HG03039 (cell line): ENCODE measurements around the gene SLC35B2.
A peak's percentile ranks its signal among the peaks of the same experiment; 100 is the strongest.

ENCODE experiments used
- ATAC-seq: cut with Tn5 transposase; IDR thresholded peaks from one replicate; pipeline ENCODE4 v1.9.1; 2021; ENCODE audit warnings: mild to moderate bottlenecking, moderate library complexity; ENCODE audit not compliant: unreplicated experiment

Gene SLC35B2

DNA sequence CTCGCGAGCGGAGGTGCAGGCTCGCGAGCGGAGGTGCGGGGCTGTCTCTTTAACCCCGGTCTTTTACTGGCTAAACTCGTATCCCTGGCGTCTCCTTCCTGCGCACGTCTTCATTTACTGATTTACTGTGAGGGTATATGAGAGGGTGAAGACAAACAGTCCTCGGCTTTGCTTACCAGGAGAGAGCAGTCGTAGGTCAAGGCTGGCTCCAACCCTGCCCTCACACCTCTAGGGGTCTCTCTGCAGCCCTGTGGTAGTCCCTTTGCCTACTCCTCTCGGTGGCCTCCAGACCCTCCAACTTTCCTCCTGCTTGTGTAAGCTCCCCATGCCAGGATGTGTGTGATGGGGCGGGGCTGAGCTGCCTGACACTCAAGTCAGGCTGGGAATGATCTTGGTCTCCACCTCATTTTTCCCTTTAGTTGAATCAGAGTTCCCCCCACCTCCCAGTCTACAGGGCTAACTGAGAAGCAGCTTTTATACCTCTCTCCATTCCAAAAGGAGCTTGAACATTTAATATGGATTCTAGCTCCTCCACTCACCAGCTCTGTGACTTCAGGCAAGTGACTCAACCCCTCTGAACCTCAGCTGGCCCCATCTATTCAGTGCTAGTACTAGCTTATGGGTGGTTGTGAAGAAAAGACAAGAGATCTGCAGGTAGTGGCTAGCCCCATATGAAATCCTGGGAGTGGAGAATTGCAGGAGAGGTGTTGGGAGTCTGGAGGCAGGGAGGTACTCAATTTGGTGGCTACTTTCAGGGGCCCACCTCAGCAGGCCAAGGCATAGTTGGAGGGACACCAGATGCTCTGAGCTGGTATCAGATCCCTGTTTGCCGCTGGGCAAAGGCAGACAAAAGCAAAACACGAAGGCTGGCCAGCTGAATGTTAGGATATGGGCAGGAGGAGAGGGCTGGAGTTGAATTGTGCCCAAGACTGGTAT lies 33.0 kb downstream of the SLC35B2 start:
- ATAC-seq, result no peak

DNA sequence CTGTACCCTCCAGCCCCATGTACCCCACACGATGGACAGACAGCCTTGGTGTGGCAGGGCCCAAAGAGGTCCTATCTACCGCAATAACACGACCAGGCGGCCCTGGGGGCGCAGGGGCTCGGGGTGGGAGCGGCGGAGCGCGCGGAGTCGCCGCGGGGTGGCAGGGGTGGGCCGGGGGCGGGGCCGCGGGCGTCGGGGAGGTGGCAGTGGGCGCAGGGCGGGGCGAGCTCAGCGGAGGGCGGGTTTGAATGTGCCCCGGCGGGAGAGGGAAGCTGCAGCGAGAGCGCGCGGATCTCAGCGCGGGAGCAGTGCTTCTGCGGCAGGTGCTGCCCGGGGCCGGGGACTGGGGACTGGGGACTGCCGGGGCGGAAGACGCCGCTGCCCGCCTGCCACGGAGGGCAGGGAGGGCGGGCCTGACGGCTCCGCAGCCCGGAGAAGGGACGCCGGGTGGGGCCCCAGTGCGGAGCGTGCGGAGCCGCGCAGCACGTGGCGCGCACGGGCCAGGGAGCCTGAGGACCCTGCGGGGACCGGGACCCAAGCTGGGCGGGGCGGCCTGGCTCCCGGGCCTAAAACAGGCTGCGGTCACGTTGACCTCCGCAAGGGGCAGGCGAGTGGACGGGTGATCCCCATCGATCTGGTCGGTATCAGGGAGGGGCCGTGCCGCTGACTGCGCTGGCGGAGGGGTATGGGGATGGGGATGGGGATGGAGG lies 33.9 kb downstream of the SLC35B2 start, which contains the start of gene SLC29A1:
Gene SLC29A1, plus strand, starts transcription at position 277 of the 710 bp plus-strand sequence. CDS start 3,719 bp downstream, outside the sequence.
- ATAC-seq, result no peak

DNA sequence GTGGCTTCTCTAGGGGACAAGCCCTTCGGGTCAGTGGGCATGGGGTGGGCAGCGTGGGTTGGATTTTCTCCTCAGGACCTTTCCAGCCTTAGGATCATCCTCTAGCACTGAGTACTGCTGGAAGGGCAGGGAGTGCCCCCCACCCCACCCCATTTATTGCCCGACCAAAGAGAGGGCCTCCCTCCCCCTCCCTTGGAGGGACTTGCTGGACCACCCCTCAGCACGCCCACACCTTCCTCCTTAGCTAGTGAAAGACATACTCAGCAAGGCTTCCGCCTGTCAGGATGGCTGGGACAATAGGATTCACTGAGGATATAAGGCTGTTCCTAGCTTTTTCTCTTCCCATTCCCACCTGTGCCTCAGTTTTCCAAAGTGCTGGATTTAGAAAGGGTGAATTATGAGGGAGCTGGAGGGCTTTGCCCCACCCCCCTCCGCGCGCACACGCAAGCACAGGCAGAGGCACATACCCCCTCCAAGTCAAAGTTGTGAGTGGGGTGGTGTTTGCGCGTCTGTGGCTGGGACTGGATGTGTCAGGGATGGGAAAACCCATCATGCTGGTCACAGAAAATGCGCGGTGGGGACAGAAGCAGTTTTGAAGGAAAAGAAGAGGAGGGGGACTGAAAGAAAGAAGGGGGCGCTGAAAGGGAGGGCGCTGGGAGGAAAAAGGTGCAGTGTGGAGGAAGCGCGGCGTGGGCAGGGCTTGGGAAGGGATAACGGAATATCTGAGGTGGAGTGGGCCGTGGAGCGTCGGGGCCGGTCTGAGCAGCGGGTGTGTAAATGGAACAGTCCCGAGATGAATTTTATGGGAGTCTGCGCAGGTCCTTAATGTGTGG lies 34.6 kb downstream of the SLC35B2 start:
- no peak for ATAC-seq

DNA sequence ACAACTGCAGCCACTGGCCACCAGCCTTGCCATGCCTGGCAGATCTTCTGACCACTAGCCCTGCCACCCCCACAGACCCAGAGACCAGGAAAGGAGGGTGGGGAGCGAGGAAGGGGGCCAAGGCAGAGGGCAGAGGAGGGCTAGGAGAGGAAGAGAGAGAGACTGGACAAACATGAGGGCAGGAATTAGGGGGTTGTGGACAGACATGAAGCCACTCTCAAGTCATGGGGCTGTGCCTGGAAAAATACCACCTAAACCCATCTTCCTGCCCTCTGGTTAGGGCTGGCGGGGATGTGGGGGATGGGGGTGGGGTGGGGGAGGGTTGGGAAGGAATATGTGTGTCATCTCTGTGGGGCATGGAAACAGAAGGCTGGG lies 35.4 kb downstream of the SLC35B2 start:
- no peak for ATAC-seq

DNA sequence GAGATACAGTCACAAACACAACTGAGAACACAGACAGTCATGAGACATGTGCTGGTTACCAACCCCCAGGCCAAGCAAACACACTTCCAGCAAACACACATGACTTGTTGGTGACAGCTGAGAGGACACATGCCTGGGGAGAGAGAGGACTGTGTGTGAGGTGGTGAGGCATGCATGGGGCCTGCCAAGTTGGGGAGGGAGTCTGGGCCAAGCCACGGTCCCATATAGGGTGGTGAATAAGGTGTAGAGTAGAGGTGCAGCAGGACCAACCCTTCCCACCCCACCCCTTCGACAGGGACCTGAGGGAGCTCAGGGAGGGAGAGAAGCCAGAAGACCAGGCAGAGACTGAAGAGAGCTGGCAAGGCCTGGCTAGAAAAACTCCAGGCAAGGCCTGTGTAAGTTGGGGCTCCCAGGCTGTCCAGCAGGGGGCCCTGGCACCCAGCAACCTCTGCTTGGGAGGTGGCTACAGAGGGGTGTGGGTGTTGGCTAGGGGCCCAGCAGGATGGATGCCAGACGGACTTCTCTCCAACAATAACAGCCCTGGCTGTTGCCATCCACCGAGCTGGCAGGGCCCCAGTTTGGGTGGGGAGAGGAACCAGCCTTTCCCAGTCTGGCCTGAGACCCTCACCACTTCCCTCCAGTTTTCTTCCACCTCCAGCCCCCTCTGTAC lies 35.9 kb downstream of the SLC35B2 start:
- peak; percentile 36 for ATAC-seq

DNA sequence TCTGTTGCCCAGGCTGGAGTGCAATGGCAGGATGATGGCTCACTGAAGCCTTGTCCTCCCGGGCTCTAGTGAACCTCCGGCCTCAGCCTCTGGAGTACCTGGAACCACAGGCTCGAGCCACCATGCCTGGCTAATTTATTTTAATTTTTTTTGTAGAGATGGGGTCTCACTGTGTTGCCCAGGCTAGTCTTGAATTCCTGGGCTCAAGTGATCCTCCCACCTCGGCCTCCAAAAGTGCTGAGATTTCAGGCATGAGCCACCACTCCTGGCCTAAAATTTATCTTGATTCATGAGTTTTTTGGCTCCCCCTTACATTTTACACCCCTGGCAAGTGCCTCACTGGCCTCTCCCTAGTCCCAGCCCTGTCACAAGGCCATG lies 36.4 kb downstream of the SLC35B2 start:
- ATAC-seq, result no peak

DNA sequence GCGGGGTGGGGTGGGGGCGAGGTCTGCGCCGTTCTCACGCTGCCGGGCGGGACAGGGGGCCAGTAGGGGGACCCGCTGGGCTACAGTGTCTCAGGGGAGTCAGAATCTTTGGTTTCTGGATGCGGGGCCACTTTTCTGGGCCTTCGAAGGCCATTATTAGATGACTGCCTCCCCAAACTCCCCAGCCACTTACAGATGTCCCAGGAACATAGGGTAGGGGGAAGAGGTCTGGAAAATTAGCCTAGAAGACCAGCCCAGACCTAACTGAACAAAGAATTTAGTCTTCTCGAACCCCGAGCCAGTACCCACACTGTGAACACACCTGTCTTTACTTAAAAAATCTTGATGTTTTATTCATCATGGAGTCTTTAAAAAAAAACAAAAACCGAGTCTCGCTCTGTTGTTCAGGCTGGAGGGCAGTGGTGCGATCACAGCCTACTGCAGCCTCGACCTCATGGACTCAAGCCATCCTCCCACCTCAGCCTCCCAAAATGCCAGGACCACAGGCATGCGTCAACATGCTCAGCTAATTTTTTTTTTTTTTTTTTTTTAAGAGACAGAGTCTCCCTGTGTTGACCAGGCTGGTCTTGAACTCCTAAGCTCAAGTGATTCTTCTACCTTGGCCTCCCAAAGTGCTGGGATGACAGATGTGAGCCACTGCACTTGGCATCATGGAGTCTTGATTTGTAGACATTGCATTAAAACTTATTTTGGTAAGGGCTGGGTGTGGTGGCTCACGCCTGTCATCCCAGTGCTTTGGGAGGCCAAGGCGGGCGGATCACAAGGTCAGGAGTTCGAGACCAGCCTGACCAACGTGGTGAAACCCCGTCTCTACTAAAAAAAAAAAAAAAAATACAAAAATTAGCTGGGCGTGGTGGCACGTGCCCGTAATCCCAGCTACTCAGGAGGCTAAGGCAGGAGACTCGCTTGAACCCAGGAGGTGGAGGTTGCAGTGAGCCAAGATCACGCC lies 37.2 kb downstream of the SLC35B2 start:
- ATAC-seq, result no peak

DNA sequence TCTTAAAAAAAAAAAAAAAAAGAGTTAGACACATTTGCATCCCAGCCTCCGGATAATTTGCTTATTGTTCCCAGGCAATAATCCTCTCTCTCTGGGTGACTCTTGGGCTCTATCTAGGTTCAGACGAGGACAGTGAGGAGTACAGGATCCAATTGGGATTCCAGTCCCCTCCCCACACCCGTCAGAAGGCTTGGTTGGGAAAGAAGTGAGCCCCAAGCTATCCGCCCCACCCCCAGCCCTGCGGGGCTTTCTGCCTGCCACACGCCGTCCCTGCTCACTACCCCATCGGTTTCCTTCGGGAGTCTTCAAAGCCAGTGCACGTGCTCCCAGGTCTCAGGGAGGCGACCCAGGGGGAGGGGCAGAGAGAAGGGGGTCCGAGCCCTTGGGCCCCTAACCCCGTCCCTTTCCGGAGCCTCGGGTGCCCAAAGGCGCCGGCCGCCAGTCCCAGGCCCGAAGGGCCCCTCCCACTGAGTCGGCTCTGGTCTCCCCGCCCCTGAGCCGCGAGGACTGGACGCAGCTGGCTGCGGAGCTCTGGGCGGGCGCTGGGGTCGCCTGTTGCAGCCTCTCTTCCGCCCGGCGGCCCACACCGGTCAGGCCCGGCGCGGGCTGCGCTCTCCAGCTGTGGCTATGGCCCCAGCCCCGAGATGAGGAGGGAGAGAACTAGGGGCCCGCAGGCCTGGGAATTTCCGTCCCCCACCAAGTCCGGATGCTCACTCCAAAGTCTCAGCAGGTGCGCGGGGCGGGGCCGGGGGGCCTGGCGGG lies 38.1 kb downstream of the SLC35B2 start:
- ATAC-seq, result peak; percentile 41

DNA sequence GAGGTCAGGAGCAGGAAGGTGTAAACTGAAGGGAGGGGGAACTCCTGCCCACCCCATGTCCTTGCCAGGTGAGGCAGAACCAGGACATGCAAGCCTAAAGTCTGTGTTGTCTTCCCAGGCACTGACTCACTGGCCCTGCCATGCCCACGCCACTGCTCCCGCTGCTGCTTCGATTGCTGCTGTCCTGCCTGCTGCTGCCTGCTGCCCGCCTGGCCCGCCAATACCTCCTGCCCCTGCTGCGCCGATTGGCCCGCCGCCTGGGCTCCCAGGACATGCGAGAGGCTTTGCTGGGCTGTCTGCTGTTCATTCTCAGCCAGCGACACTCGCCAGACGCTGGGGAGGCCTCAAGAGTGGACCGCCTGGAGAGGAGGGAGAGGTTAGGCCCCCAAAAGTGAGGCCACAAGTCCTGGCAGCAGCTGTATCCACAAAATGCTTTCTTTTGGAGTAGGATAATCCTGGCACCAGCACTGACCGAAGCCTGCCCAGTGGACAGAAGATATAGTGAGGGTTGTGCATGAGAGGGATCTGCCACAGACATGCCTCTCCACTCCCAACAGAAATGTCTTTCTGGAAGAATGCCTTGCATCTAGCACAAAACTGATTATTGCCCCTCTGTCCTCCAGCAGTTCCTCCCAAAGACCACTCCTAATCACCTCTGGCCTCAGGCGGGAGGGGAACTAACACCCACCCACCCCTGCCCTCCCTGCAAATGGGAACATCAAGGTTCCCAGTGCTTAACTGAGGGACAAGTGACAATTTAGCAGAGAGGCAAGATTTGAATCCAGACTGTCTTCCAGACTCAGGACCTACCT lies 39.8 kb downstream of the SLC35B2 start:
- no peak for ATAC-seq

DNA sequence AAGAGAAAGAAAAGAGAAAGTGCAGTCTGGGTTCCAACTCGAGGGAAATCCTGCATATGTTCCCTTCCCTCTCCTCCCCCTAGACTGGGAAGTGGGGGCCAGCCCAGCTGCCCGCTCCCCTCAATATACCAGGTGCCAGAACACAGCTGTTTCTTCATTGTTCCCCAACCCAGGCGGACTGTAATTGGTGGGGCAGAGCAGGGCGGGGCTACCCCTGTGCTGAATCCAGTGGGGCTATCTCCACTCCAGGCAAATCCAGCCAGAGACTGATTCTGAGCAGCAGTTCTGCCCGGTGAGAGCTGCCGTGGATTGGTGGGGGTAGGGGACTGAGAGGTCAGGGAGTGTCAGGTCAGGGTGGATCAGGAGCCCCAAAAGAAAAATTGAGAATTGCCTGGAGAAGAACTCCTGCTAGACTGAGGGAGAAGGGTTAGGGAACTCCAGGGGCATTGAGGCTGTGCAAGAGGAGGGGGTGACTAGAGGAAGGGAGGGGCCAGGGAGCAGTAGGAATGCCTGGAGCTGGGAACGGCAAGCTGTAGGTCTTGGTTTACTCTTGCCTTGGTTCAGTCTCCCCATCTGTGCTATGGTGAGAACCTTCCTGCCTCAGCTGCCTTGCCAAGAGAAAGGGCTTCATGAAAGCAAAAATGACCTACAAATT lies 40.5 kb downstream of the SLC35B2 start, which contains the start of gene MYMX:
Gene MYMX, plus strand, starts transcription at position 250 of the 655 bp plus-strand sequence. CDS start 546 bp downstream, outside the sequence.
- no peak for ATAC-seq

DNA sequence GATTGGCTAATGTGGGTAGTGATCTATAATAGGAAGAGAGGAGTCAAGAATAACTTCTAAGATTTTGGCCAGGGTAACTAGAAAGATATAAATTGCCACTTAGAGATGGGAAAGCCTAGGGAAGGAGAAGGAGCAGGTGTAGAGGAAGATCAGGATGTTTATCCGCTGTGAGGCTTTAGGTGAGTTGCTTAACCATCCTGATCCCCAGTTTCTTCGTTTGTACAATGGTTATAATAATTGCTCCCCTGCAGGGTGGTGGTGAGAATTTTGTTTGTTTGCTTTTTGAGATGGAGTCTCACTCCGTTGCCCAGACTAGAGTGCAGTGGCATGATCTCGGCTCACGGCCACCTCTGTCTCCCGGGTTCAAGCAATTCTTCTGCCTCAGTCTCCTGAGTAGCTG lies 43.0 kb downstream of the SLC35B2 start:
- no peak for ATAC-seq

DNA sequence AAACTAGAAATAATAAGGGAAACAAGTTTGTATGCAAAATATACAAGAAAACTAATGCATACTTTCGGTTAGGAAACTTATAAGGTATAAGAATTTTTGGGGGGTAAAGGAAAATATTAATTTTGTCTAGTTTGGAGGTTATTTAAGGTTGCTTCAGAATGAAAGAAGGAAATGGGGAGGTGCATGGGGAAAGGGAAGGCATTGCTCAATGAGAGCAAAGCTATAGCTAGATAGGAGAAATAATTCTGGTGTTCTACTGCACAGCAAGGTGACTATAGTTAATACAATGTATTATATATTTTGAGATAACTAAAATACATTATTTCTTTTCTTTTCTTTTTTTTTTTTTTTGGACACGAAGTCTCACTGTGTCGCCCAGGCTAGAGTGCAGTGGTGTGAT lies 46.0 kb downstream of the SLC35B2 start:
- ATAC-seq, result no peak

DNA sequence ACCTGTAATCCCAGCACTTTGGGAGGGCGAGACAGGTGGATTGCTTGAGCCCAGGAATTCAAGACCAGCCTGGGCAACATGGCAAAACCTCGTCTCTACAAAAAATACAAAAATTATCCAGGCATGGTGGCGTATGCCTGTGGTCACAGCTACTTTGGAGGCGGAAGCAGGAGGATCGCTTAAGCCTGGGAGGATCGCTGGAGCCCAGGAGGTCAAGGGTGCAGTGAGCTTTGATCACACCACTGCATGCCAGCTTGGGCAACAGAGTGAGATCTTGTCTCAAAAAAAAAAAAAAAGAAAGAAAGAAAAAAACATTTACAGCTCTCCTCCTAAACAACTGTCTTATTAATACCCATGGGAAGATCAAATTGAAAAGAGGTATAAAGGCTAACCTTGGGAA lies 49.4 kb downstream of the SLC35B2 start:
- ATAC-seq, result no peak
